Measurements from ENCODE around the gene KRT4.
"Not testable (repeated sequence)": the region's sequence is repeated elsewhere in the genome, so short reads cannot be mapped to it uniquely, and the experiment has no call there.

The KRT4 gene

GRCh38 chr12:52813885-52814709, at the start of gene KRT4:
Gene KRT4 (minus strand): TSS chr12:52814116. CDS start chr12:52814058, 58 bp downstream.
- no peak for DNase-seq (ENCODE audit: low read depth in 2 of 2)

GRCh38 chr12:52862023-52862422, 48.1 kb upstream of the KRT4 start:
- no peak for DNase-seq (ENCODE audit: low read depth in 2 of 2)

GRCh38 chr12:52861511-52861910, 47.6 kb upstream of the KRT4 start:
- no peak for DNase-seq (ENCODE audit: low read depth in 2 of 2)

GRCh38 chr12:52860102-52860823, 46.3 kb upstream of the KRT4 start:
- DNase-seq (ENCODE audit: low read depth in 2 of 2): no peak

- DNase-seq (ENCODE audit: low read depth in 2 of 2): no peak
Observed at GRCh38 chr12:52857500-52857899, 43.6 kb upstream of the KRT4 start.

- no peak for DNase-seq (ENCODE audit: low read depth in 2 of 2)
Observed at GRCh38 chr12:52856787-52857186, 42.9 kb upstream of the KRT4 start.

GRCh38 chr12:52856077-52856476, 42.2 kb upstream of the KRT4 start:
- DNase-seq (ENCODE audit: low read depth in 2 of 2): not testable (repeated sequence)

GRCh38 chr12:52851787-52852186, 37.9 kb upstream of the KRT4 start:
- no peak for DNase-seq (ENCODE audit: low read depth in 2 of 2)

- DNase-seq (ENCODE audit: low read depth in 2 of 2): no peak
Observed at GRCh38 chr12:52850681-52851080, 36.8 kb upstream of the KRT4 start.

- DNase-seq (ENCODE audit: low read depth in 2 of 2): no peak
Observed at GRCh38 chr12:52849511-52849910, 35.6 kb upstream of the KRT4 start.

- DNase-seq (ENCODE audit: low read depth in 2 of 2): no peak
Observed at GRCh38 chr12:52848661-52849255, 34.8 kb upstream of the KRT4 start, which contains the start of gene KRT78. Gene KRT78 (minus strand): TSS chr12:52848994. CDS start chr12:52848930, 64 bp downstream.

- no peak for DNase-seq (ENCODE audit: low read depth in 2 of 2)
Observed at GRCh38 chr12:52847335-52848102, 33.6 kb upstream of the KRT4 start.

GRCh38 chr12:52846356-52846970, 32.5 kb upstream of the KRT4 start:
- no peak for DNase-seq (ENCODE audit: low read depth in 2 of 2)

GRCh38 chr12:52845946-52846345, 32.0 kb upstream of the KRT4 start:
- no peak for DNase-seq (ENCODE audit: low read depth in 2 of 2)

GRCh38 chr12:52844386-52844785, 30.5 kb upstream of the KRT4 start:
- DNase-seq (ENCODE audit: low read depth in 2 of 2): no peak

GRCh38 chr12:52839436-52840105, 25.7 kb upstream of the KRT4 start:
- no peak for DNase-seq (ENCODE audit: low read depth in 2 of 2)

GRCh38 chr12:52838609-52839435, 24.9 kb upstream of the KRT4 start:
- DNase-seq (ENCODE audit: low read depth in 2 of 2): no peak

GRCh38 chr12:52837781-52838608, 24.1 kb upstream of the KRT4 start:
- no peak for DNase-seq (ENCODE audit: low read depth in 2 of 2)

- no peak for DNase-seq (ENCODE audit: low read depth in 2 of 2)
Observed at GRCh38 chr12:52837413-52837741, 23.5 kb upstream of the KRT4 start.

Data from activated CD8-positive, alpha-beta memory T cell treated with anti-CD3 and anti-CD28 coated beads for 4 hours (primary cell).